ENCODE results near the gene RUSC1. TPM values are rescaled to one million over a fixed set of nuclear protein-coding genes. Genes with fewer than 3 reads are reported as not detected.
"Not testable (repeated sequence)": the region's sequence is repeated elsewhere in the genome, so short reads cannot be mapped to it uniquely, and the experiment has no call there.

Gene RUSC1
- total RNA-seq, 4 donors from 2014 or later = 35.8 to 52.0 (median 40.1) TPM

DNA sequence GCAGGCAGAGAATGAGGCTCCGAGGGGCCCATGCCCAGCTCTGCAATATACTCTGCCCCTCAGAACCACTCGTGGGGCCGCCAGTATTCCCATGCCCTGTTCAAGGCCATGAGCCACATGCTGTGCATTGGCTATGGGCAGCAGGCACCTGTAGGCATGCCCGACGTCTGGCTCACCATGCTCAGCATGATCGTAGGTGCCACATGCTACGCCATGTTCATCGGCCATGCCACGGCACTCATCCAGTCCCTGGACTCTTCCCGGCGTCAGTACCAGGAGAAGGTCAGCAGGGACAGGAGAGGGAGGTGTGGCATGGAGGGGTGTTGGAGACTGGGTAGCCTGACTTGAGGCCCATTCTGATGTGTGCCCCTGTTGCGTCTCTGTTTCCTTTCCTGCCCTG is 36.2 kb upstream of the RUSC1 start:
- 91 to 95% methylated on average over 7 to 12 of the region's 12 CpGs for WGBS, 2 donors
- Histone ChIP-seq H3K36me3 (peaks cover 0 to 43% (median 0%) of the 10 kb centered on the region in 3 donors), H3K4me3 (no peak overlapping the region), H3K4me1 (no peaks in the 10 kb centered on the region), H3K9me3 (no peaks in the 10 kb centered on the region), H3K27ac (no peak overlapping the region), H3K27me3 (no peaks in the 10 kb centered on the region)
- intact Hi-C loops (cut with DNase I) = no loop called here
- no peak for TF ChIP-seq POLR2A (IDR thresholded peaks at IDR 0.05)
- TF ChIP-seq CTCF (IDR thresholded peaks at IDR 0.05) = no peak
- no peak for DNase-seq

GRCh38 chr1:155285063-155285462 is 35.6 kb upstream of the RUSC1 start:
- no peaks in the 10 kb centered on the region for H3K9me3 ChIP-seq
- 88 to 91% methylated on average over 7 to 13 of the region's 14 CpGs for WGBS, 2 donors
- intact Hi-C loops (cut with DNase I) = no loop called here

GRCh38 chr1:155285631-155286044 is 35.1 kb upstream of the RUSC1 start:
- WGBS, 2 donors = 80% methylated on average over 3 of the region's 18 CpGs; no CpG with 5 or more reads in 1 of the 2 donors
- DNase-seq = no peak
- no peak for TF ChIP-seq CTCF (IDR thresholded peaks at IDR 0.05)
- TF ChIP-seq POLR2A (IDR thresholded peaks at IDR 0.05) = no peak

More at GRCh38 chr1:155285063-155285462, 35.6 kb upstream of the RUSC1 start:
- Histone ChIP-seq H3K4me1 (no peaks in the 10 kb centered on the region), H3K4me3 (no peak overlapping the region), H3K36me3 (peaks cover 0 to 43% (median 0%) of the 10 kb centered on the region in 3 donors), H3K27ac (no peak overlapping the region), H3K27me3 (no peaks in the 10 kb centered on the region)
- DNase-seq = no peak
- TF ChIP-seq CTCF (IDR thresholded peaks at IDR 0.05) (no peak), POLR2A (IDR thresholded peaks at IDR 0.05) (no peak)

DNA sequence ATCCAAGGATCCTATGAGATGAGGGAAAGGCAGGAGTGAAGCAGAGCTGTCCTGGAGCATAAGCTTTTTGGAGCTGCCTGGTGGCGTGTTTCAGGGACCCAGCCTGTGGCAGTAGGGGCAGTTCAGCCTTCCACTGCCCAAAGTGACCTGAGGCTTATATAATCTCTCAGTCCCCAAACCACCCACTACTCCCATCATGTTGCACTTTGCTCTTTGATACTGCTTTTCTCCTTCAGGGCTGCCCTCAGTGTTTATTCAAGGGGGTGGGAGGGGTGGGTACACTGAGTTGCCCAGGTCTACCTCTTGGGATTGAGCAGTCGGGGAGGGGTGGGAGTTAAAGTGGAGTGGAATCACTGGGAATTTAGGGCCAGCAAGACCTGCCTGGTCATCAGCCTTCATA is 34.1 kb upstream of the RUSC1 start:
- Histone ChIP-seq H3K27ac (no peak overlapping the region), H3K4me3 (no peak overlapping the region), H3K4me1 (no peaks in the 10 kb centered on the region), H3K27me3 (no peaks in the 10 kb centered on the region), H3K9me3 (no peaks in the 10 kb centered on the region), H3K36me3 (peaks cover 0 to 43% (median 0%) of the 10 kb centered on the region in 3 donors)
- intact Hi-C loops (cut with DNase I) = no loop called here
- WGBS, 2 donors = 83% methylated on average over 2 of the region's 2 CpGs; no CpG with 5 or more reads in 1 of the 2 donors
- TF ChIP-seq CTCF (IDR thresholded peaks at IDR 0.05) (no peak), POLR2A (IDR thresholded peaks at IDR 0.05) (no peak)
- no peak for DNase-seq

More at GRCh38 chr1:155285631-155286044, 35.1 kb upstream of the RUSC1 start:
- Histone ChIP-seq H3K27ac (no peak overlapping the region), H3K36me3 (peaks cover 0 to 43% (median 0%) of the 10 kb centered on the region in 3 donors), H3K9me3 (no peaks in the 10 kb centered on the region), H3K4me1 (no peaks in the 10 kb centered on the region), H3K27me3 (no peaks in the 10 kb centered on the region), H3K4me3 (no peak overlapping the region)
- intact Hi-C loops (cut with DNase I) = no loop called here

DNA sequence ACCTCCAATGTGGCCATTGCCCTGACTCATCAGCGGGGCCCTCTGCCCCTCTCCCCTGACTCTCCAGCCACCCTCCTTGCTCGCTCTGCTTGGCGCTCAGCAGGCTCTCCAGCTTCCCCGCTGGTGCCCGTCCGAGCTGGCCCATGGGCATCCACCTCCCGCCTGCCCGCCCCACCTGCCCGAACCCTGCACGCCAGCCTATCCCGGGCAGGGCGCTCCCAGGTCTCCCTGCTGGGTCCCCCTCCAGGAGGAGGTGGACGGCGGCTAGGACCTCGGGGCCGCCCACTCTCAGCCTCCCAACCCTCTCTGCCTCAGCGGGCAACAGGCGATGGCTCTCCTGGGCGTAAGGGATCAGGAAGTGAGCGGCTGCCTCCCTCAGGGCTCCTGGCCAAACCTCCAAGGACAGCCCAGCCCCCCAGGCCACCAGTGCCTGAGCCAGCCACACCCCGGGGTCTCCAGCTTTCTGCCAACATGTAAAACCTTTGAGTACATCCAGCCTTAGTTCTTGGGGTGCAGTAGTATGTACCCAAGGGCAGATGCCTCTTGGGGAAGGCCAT is 32.6 kb upstream of the RUSC1 start:
- Histone ChIP-seq H3K36me3 (peaks cover 0 to 35% (median 0%) of the 10 kb centered on the region in 3 donors), H3K27ac (no peak overlapping the region), H3K27me3 (peaks cover 0 to 4% (median 0%) of the 10 kb centered on the region in 4 donors), H3K4me3 (no peak overlapping the region), H3K4me1 (no peaks in the 10 kb centered on the region), H3K9me3 (no peaks in the 10 kb centered on the region)
- TF ChIP-seq POLR2A (IDR thresholded peaks at IDR 0.05) = no peak
- TF ChIP-seq CTCF (IDR thresholded peaks at IDR 0.05) = no peak
- intact Hi-C loops (cut with DNase I) = no loop called here
- WGBS, 2 donors = 97% methylated on average over 5 of the region's 21 CpGs; no CpG with 5 or more reads in 1 of the 2 donors
- no peak for DNase-seq

- H3K36me3 ChIP-seq; H3K4me3 ChIP-seq; H3K9me3 ChIP-seq; H3K27ac ChIP-seq; intact Hi-C loops (cut with DNase I); DNase-seq: not testable (repeated sequence)
- H3K27me3 ChIP-seq = peaks cover 4 to 33% (median 5%) of the 10 kb centered on the region in 4 donors
- H3K4me1 ChIP-seq = peaks cover 7 to 15% (median 11%) of the 10 kb centered on the region in 3 donors
- WGBS, 2 donors = 81 to 86% methylated on average over 8 to 10 of the region's 10 CpGs
Observed at GRCh38 chr1:155291006-155291405, 29.7 kb upstream of the RUSC1 start.

Data from esophagus squamous epithelium (tissue), 5 donors.